Right atrium auricular region (tissue), 2 donors: Measurements from ENCODE around the gene CNGA1. TPM values are rescaled to one million over a fixed set of nuclear protein-coding genes. Genes with fewer than 3 reads are reported as not detected.

Experiments used
- DNase-seq: peaks from one replicate; pipeline ENCODE4 v3.0.0-alpha.2; 2019; ENCODE audit warnings: low spot score
- H3K27ac ChIP-seq, 2 donors: fragments of 200-600 bp; sonication (generic); 1 replicate in 1 of 2; 2 replicates in 1 of 2; pipeline ENCODE4 v1.5.1; 2016 to 2019
- H3K27me3 ChIP-seq, 2 donors: fragments of 200-600 bp; sonication (generic); one replicate each; pipeline versions ENCODE4 v1.5.1 to v1.6.0; 2017 to 2019
- H3K36me3 ChIP-seq: fragments of 200-600 bp; sonication (generic); one replicate; pipeline ENCODE4 v1.5.1; 2016
- H3K4me1 ChIP-seq, 2 donors: fragments of 200-600 bp; sonication (generic); one replicate each; pipeline versions ENCODE4 v1.5.1 to v1.6.0; 2017 to 2019
- H3K4me3 ChIP-seq, 2 donors: fragments of 200-600 bp; sonication (generic); 1 replicate in 1 of 2; 2 replicates in 1 of 2; pipeline ENCODE4 v1.5.1; 2017 to 2019; ENCODE audit warnings: mild to moderate bottlenecking in 1 of 2, moderate library complexity in 1 of 2
- H3K9me3 ChIP-seq, 2 donors: fragments of 200-600 bp; sonication (generic); one replicate each; pipeline ENCODE4 v1.5.1; 2019
- CTCF ChIP-seq, 2 donors: fragments of 200-600 bp; sonication (generic); IDR thresholded peaks; one replicate each; pipeline ENCODE4 v1.5.1; 2019; ENCODE audit warnings: antibody characterized with exemption in 2 of 2
- total RNA-seq, 2 donors: library from RNA; depleted of rRNA; stranded (reverse); fragments of >200 nt; gene quantifications; one replicate each; pipeline ENCODE4 v1.1.0, GENCODE V29; 2016

CNGA1 gene
- total RNA-seq, 2 donors from 2014 or later = 0.24 TPM; not detected in 1

- H3K27me3 ChIP-seq = no peaks in the 10 kb centered on the region
- peaks cover 0 to 6% of the 10 kb centered on the region in 2 donors for H3K4me1 ChIP-seq
- H3K4me3 ChIP-seq = no peak overlapping the region
- no peak overlapping the region for H3K27ac ChIP-seq
- H3K36me3 ChIP-seq = no peaks in the 10 kb centered on the region
- no peak for DNase-seq
- H3K9me3 ChIP-seq = no peaks in the 10 kb centered on the region
- peak in 1 of 2 donors; percentile 47 for TF ChIP-seq CTCF (IDR thresholded peaks at IDR 0.05)
These were observed 17.4 kb upstream of the CNGA1 start for GRCh38 chr4:48033825-48034413.

- Histone ChIP-seq H3K4me3 (no peak overlapping the region), H3K27me3 (no peaks in the 10 kb centered on the region), H3K9me3 (no peaks in the 10 kb centered on the region), H3K4me1 (peaks cover 0 to 6% of the 10 kb centered on the region in 2 donors), H3K36me3 (no peaks in the 10 kb centered on the region), H3K27ac (no peak overlapping the region)
- no peak for DNase-seq
- no peak for TF ChIP-seq CTCF (IDR thresholded peaks at IDR 0.05)
These were observed 16.9 kb upstream of the CNGA1 start for GRCh38 chr4:48033412-48033811.

GRCh38 chr4:48032721-48033120 lies 16.2 kb upstream of the CNGA1 start:
- no peaks in the 10 kb centered on the region for H3K27me3 ChIP-seq
- no peak for TF ChIP-seq CTCF (IDR thresholded peaks at IDR 0.05)
- H3K4me1 ChIP-seq = peaks cover 0 to 6% of the 10 kb centered on the region in 2 donors
- no peak for DNase-seq
- no peak overlapping the region for H3K27ac ChIP-seq
- no peaks in the 10 kb centered on the region for H3K9me3 ChIP-seq
- no peaks in the 10 kb centered on the region for H3K36me3 ChIP-seq
- no peak overlapping the region for H3K4me3 ChIP-seq

DNA sequence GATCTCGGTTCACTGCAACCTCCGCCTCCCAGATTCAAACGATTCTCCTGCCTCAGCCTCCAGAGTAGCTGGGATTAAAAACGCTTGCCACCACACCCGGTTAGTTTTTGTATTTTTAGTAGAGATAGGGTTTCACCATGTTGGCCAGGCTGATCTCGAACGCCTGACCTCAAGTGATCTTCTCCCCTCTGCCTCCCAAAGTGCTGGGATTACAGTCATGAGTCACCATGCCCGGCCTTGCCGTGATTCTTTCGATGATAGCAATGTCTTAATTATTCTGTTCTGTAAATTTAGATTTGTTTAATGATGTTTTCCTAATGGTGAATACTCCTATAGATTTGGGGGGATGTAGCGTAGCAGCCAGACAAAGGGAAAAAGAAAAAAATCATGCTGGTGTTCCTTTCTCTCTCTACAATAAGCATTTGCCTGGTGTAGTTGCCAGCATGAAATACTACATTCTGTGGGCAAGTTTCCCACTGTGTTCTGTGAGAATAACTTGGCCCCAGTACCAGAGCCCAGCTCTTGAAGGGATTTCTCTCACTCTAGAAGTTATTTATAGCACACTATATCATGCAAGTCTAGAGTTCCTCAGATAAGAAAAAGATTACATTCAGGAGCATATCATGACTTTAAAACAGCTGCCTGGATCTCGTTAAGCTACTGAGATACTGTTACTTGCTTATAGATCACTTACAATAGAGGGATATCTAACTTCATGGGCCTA lies 15.5 kb upstream of the CNGA1 start:
- Histone ChIP-seq H3K9me3 (no peaks in the 10 kb centered on the region), H3K27me3 (no peaks in the 10 kb centered on the region), H3K27ac (peak overlapping the region in 1 of 2 donors; percentile 51), H3K36me3 (no peaks in the 10 kb centered on the region), H3K4me3 (no peak overlapping the region), H3K4me1 (peaks cover 0 to 6% of the 10 kb centered on the region in 2 donors)
- TF ChIP-seq CTCF (IDR thresholded peaks at IDR 0.05) = no peak
- DNase-seq = no peak

DNA sequence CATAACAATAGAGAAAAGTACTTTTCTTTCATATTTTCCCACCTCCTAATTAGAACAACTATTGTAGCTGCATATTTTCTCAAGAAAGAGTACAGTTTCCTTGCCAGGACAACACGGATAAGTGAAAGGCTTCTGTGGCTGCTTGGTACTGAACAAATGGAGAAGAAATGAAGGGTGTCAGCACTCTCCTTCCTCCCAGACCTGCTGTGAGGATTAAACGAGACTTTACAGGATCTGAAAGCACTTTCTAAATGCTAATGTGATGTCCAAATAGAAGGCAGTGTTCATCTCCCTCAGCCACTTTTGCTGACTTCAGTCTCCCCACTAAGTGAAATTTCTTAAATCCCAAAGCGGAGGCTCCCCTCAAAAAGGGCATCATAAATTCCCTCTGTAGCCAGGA lies 14.0 kb upstream of the CNGA1 start:
- H3K9me3 ChIP-seq = no peaks in the 10 kb centered on the region
- H3K36me3 ChIP-seq = no peaks in the 10 kb centered on the region
- no peak for DNase-seq
- no peak for TF ChIP-seq CTCF (IDR thresholded peaks at IDR 0.05)
- no peak overlapping the region for H3K27ac ChIP-seq
- H3K4me3 ChIP-seq = no peak overlapping the region
- H3K4me1 ChIP-seq = peaks cover 0 to 6% of the 10 kb centered on the region in 2 donors
- H3K27me3 ChIP-seq = no peaks in the 10 kb centered on the region
